Right atrium auricular region (tissue), 2 donors: Measurements from ENCODE around the gene PNLIPRP1. TPM values are rescaled to one million over a fixed set of nuclear protein-coding genes. Genes with fewer than 3 reads are reported as not detected.

ENCODE experiments used
- DNase-seq: peaks from one replicate; pipeline ENCODE4 v3.0.0-alpha.2; 2019; ENCODE audit warnings: low spot score
- H3K27ac ChIP-seq, 2 donors: fragments of 200-600 bp; sonication (generic); 1 replicate in 1 of 2; 2 replicates in 1 of 2; pipeline ENCODE4 v1.5.1; 2016 to 2019
- H3K27me3 ChIP-seq, 2 donors: fragments of 200-600 bp; sonication (generic); one replicate each; pipeline versions ENCODE4 v1.5.1 to v1.6.0; 2017 to 2019
- H3K36me3 ChIP-seq: fragments of 200-600 bp; sonication (generic); one replicate; pipeline ENCODE4 v1.5.1; 2016
- H3K4me1 ChIP-seq, 2 donors: fragments of 200-600 bp; sonication (generic); one replicate each; pipeline versions ENCODE4 v1.5.1 to v1.6.0; 2017 to 2019
- H3K4me3 ChIP-seq, 2 donors: fragments of 200-600 bp; sonication (generic); 1 replicate in 1 of 2; 2 replicates in 1 of 2; pipeline ENCODE4 v1.5.1; 2017 to 2019; ENCODE audit warnings: mild to moderate bottlenecking in 1 of 2, moderate library complexity in 1 of 2
- H3K9me3 ChIP-seq, 2 donors: fragments of 200-600 bp; sonication (generic); one replicate each; pipeline ENCODE4 v1.5.1; 2019
- CTCF ChIP-seq, 2 donors: fragments of 200-600 bp; sonication (generic); IDR thresholded peaks; one replicate each; pipeline ENCODE4 v1.5.1; 2019; ENCODE audit warnings: antibody characterized with exemption in 2 of 2
- total RNA-seq, 2 donors: library from RNA; depleted of rRNA; stranded (reverse); fragments of >200 nt; gene quantifications; one replicate each; pipeline ENCODE4 v1.1.0, GENCODE V29; 2016

Gene PNLIPRP1
- total RNA-seq, 2 donors from 2014 or later = not detected

- Histone ChIP-seq H3K36me3 (no peaks in the 10 kb centered on the region), H3K4me1 (no peaks in the 10 kb centered on the region)
- TF ChIP-seq CTCF (IDR thresholded peaks at IDR 0.05) = no peak
Observed at GRCh38 chr10:116593139-116593740, 2.5 kb downstream of the PNLIPRP1 start.

GRCh38 chr10:116594525-116595035 lies 3.8 kb downstream of the PNLIPRP1 start:
- Histone ChIP-seq H3K36me3 (no peaks in the 10 kb centered on the region), H3K4me3 (no peak overlapping the region), H3K4me1 (no peaks in the 10 kb centered on the region), H3K27me3 (no peaks in the 10 kb centered on the region), H3K9me3 (no peaks in the 10 kb centered on the region), H3K27ac (no peak overlapping the region)
- no peak for DNase-seq
- TF ChIP-seq CTCF (IDR thresholded peaks at IDR 0.05) = no peak

More at GRCh38 chr10:116593139-116593740, 2.5 kb downstream of the PNLIPRP1 start:
- Histone ChIP-seq H3K4me3 (no peak overlapping the region), H3K27me3 (no peaks in the 10 kb centered on the region), H3K27ac (no peak overlapping the region), H3K9me3 (no peaks in the 10 kb centered on the region)
- DNase-seq = no peak

GRCh38 chr10:116596062-116596461 lies 5.3 kb downstream of the PNLIPRP1 start:
- H3K27ac ChIP-seq = no peak overlapping the region
- no peaks in the 10 kb centered on the region for H3K27me3 ChIP-seq
- H3K4me3 ChIP-seq = no peak overlapping the region
- TF ChIP-seq CTCF (IDR thresholded peaks at IDR 0.05) = no peak
- H3K4me1 ChIP-seq = no peaks in the 10 kb centered on the region
- DNase-seq = peak; percentile 40
- H3K9me3 ChIP-seq = no peaks in the 10 kb centered on the region
- H3K36me3 ChIP-seq = no peaks in the 10 kb centered on the region

DNA sequence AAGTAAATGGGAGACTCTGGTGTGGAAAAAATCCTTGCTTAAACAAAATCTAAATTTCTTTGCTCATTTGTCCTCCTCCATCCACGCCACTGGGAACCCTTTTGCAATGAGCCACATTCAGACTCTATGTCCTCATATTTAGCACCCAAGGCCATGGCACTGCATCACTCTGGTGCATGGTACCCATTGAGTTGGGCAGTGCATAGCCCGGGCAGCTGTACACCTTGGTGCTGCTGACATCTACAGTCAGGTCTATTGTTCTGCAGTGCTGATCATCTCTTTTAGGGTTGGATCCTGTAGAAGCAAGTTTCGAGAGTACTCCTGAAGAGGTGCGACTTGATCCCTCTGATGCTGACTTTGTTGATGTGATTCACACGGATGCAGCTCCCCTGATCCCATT lies 6.8 kb downstream of the PNLIPRP1 start:
- Histone ChIP-seq H3K36me3 (no peaks in the 10 kb centered on the region), H3K9me3 (no peaks in the 10 kb centered on the region), H3K4me1 (no peaks in the 10 kb centered on the region), H3K27me3 (no peaks in the 10 kb centered on the region), H3K27ac (no peak overlapping the region), H3K4me3 (no peak overlapping the region)
- no peak for TF ChIP-seq CTCF (IDR thresholded peaks at IDR 0.05)
- DNase-seq = peak; percentile 34

GRCh38 chr10:116598329-116598728 lies 7.6 kb downstream of the PNLIPRP1 start:
- Histone ChIP-seq H3K27ac (no peak overlapping the region), H3K4me3 (no peak overlapping the region), H3K9me3 (no peaks in the 10 kb centered on the region), H3K27me3 (no peaks in the 10 kb centered on the region), H3K36me3 (no peaks in the 10 kb centered on the region), H3K4me1 (no peaks in the 10 kb centered on the region)
- DNase-seq = no peak
- TF ChIP-seq CTCF (IDR thresholded peaks at IDR 0.05) = no peak

DNA sequence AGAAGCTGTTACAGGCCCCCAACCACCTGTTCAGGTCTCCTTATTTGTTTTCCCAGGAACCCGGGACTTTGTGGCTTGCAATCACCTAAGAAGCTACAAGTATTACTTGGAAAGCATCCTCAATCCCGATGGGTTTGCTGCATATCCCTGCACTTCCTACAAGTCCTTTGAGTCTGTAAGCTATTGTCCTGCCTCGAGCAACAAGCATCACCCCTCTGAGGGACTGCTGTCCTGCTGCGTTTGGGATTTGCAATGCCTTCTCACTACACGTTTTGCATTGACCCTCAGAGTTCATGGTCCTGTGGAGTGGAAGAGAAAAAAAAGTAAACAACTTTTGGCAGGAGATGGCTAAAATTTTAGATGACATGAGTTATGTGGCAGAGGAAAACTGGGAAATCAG lies 9.2 kb downstream of the PNLIPRP1 start:
- H3K27ac ChIP-seq = no peak overlapping the region
- H3K36me3 ChIP-seq = no peaks in the 10 kb centered on the region
- peak; percentile 47 for DNase-seq
- no peaks in the 10 kb centered on the region for H3K27me3 ChIP-seq
- H3K4me1 ChIP-seq = no peaks in the 10 kb centered on the region
- no peaks in the 10 kb centered on the region for H3K9me3 ChIP-seq
- no peak for TF ChIP-seq CTCF (IDR thresholded peaks at IDR 0.05)
- H3K4me3 ChIP-seq = no peak overlapping the region
